ENCODE results near the gene TTLL13.

- TF ChIP-seq CTCF (IDR thresholded peaks at IDR 0.05) = no peak
- no peak for TF ChIP-seq POLR2A (IDR thresholded peaks at IDR 0.05)
These were observed 31.5 kb upstream of the TTLL13 start for GRCh38 chr15:90217671-90218394.
